DMS114 treated with DMSO at 0.1 percent for 48 hours (cell line): ENCODE results near the gene ORC1.
"Not testable (repeated sequence)": the region's sequence is repeated elsewhere in the genome, so short reads cannot be mapped to it uniquely, and the experiment has no call there.

Source experiments
- DNase-seq: peaks from one replicate; lab custom pipeline; 2025; ENCODE audit not compliant: unreplicated experiment; lab: John Stamatoyannopoulos, UW

The ORC1 gene

GRCh38 chr1:52393174-52393573 is 11.0 kb downstream of the ORC1 start:
- no peak for DNase-seq

- no peak for DNase-seq
Measured at GRCh38 chr1:52386458-52386857, 17.8 kb downstream of the ORC1 start.

- DNase-seq, result no peak
Measured at GRCh38 chr1:52385376-52385775, 18.8 kb downstream of the ORC1 start.

GRCh38 chr1:52369851-52370250 is 34.4 kb downstream of the ORC1 start:
- not testable (repeated sequence) for DNase-seq

GRCh38 chr1:52368383-52369172 is 35.6 kb downstream of the ORC1 start:
- DNase-seq, result peak; percentile 36

- DNase-seq, result no peak
Measured at GRCh38 chr1:52367272-52367671, 37.0 kb downstream of the ORC1 start.

GRCh38 chr1:52366517-52366827 is 37.8 kb downstream of the ORC1 start:
- DNase-seq, result no peak

- DNase-seq, result peak; percentile 97
Measured at GRCh38 chr1:52365746-52366516, 38.3 kb downstream of the ORC1 start, which contains the start of gene CC2D1B. Gene CC2D1B, minus strand, starts transcription at chr1:52366205. Its CDS starts 1,585 bp downstream, at chr1:52364620.

- DNase-seq, result no peak
Measured at GRCh38 chr1:52365071-52365745, 39.0 kb downstream of the ORC1 start.

GRCh38 chr1:52364235-52364839 is 39.9 kb downstream of the ORC1 start:
- no peak for DNase-seq

- no peak for DNase-seq
Measured at GRCh38 chr1:52360595-52360968, 43.6 kb downstream of the ORC1 start.

GRCh38 chr1:52359676-52360594 is 44.3 kb downstream of the ORC1 start:
- no peak for DNase-seq

- DNase-seq, result no peak
Measured at GRCh38 chr1:52358851-52359497, 45.2 kb downstream of the ORC1 start.

- DNase-seq, result no peak
Measured at GRCh38 chr1:52357397-52357796, 46.8 kb downstream of the ORC1 start.

GRCh38 chr1:52356818-52357355 is 47.3 kb downstream of the ORC1 start:
- no peak for DNase-seq

GRCh38 chr1:52355847-52356505 is 48.2 kb downstream of the ORC1 start:
- no peak for DNase-seq

- DNase-seq, result no peak
Measured at GRCh38 chr1:52355436-52355835, 48.8 kb downstream of the ORC1 start.

GRCh38 chr1:52352690-52353089 is 51.5 kb downstream of the ORC1 start:
- no peak for DNase-seq

GRCh38 chr1:52348704-52349300 is 55.4 kb downstream of the ORC1 start:
- DNase-seq, result peak; percentile 31
